HG02571 (cell line): ENCODE results near the gene KRTAP5-4.

Experiments
- ATAC-seq: cut with Tn5 transposase; IDR thresholded peaks from one replicate; pipeline ENCODE4 v1.9.1; 2021; ENCODE audit warnings: mild to moderate bottlenecking, moderate library complexity; ENCODE audit not compliant: unreplicated experiment

KRTAP5-4 gene

DNA sequence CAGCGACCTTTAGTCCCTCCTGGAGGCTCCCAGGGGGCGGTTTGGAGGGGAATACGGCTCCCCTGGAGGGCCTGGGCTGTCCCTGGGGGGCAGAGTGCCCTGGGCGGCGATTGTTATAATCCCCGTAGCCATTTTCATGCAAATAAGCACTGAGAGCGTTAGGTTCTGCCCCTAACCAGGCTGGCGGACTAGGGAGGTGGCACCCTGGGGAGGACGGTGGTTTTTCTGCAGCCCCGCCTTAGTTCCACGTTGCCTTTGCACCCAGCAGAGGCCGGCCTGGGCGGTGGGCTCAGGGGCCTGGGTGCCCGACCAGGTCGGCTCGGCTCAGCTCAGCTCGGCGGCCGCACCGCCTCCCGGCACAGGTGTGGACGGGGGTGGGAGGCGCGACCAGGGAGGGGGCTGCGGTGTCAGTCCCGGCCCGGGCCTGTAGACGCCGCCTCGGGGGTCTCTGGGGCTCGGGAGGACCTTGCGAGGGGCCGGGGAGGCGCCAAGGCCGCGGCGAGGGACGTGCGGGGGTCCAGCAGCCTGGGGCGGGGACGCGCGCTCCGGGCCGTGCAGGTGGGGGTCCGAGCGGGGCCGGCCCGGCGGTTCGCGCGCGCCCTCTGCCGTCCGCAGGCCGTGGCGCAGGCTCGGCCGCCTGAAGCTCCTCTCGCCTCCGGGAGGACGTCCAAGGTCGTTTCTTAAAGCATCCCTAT is 47.6 kb downstream of the KRTAP5-4 start:
- ATAC-seq, result no peak

- no peak for ATAC-seq
Observed at GRCh38 chr11:1573903-1574237, 48.1 kb downstream of the KRTAP5-4 start.

DNA sequence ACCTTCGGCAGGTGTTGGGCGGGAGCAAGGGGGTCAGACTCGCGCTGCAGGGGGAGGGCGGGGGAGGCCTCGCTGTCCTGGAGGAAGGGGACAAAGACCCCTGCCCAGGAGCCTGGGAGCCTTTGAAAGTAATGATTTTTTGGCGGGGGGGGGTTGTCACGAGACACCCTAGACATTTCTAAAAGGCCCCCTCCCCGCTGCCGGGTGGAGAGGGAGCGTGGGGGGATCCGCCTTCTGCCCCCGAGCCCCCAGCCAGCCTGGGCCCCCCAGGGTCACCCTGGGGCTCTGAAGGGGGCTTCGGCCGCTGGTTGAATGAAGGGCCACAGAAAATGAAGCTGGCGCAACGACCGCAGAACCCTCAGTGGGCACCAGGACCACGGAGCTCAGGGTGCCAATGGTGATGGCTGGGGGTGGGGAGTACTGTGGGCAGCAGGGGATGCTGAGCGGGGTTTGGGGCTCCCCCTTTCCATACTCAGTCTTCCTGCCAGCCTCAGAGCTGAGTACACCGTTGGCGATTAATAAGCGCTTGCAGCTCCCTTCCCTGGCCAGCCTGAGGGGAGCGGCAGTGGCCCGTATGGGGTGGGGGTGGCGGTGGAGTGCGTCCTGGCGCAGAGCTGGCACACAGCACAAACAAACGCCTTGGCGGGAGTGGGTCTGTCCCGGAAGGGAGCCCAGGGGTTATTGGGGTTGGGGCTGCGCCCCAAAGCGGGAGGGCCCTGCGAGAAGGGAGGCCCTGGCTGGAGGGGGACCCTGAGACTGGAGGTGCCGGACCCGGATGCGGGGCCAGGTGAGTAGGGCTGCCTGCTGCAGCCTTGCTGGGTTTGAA is 48.6 kb downstream of the KRTAP5-4 start:
- no peak for ATAC-seq

- peak; percentile 61 for ATAC-seq
Observed at GRCh38 chr11:1572197-1573076, 49.5 kb downstream of the KRTAP5-4 start, which contains the start of gene DUSP8. Gene DUSP8, minus strand, starts transcription at chr11:1572271. Its CDS starts 6,445 bp downstream, at chr11:1565826.

- ATAC-seq, result no peak
Observed at GRCh38 chr11:1571760-1572196, 50.2 kb downstream of the KRTAP5-4 start.
